GM19023 (cell line): ENCODE measurements around the gene SEMA3D.
"Not testable (repeated sequence)": the region's sequence is repeated elsewhere in the genome, so short reads cannot be mapped to it uniquely, and the experiment has no call there.

ENCODE experiments used
- ATAC-seq: cut with Tn5 transposase; IDR thresholded peaks from one replicate; pipeline ENCODE4 v1.9.1; 2021; ENCODE audit warnings: mild to moderate bottlenecking, moderate library complexity; ENCODE audit not compliant: unreplicated experiment

Gene SEMA3D

GRCh38 chr7:85000735-85001350 lies 186.0 kb downstream of the SEMA3D start:
- ATAC-seq: no peak

GRCh38 chr7:84999450-84999849 lies 187.4 kb downstream of the SEMA3D start:
- ATAC-seq: no peak

GRCh38 chr7:84998665-84999064 lies 188.2 kb downstream of the SEMA3D start:
- ATAC-seq: no peak

GRCh38 chr7:84997626-84998025 lies 189.2 kb downstream of the SEMA3D start:
- no peak for ATAC-seq

GRCh38 chr7:84992954-84993353 lies 193.9 kb downstream of the SEMA3D start:
- ATAC-seq: not testable (repeated sequence)

- no peak for ATAC-seq
Measured at GRCh38 chr7:84985073-84985784, 201.6 kb downstream of the SEMA3D start.

- ATAC-seq: no peak
Measured at GRCh38 chr7:84982199-84982598, 204.7 kb downstream of the SEMA3D start.

GRCh38 chr7:84981055-84981976 lies 205.5 kb downstream of the SEMA3D start:
- ATAC-seq: no peak

- ATAC-seq: no peak
Measured at GRCh38 chr7:84975586-84976185, 211.2 kb downstream of the SEMA3D start.

- no peak for ATAC-seq
Measured at GRCh38 chr7:84971360-84971759, 215.5 kb downstream of the SEMA3D start.

- ATAC-seq: no peak
Measured at GRCh38 chr7:84970670-84971069, 216.2 kb downstream of the SEMA3D start.

GRCh38 chr7:84953234-84953633 lies 233.6 kb downstream of the SEMA3D start:
- ATAC-seq: no peak

GRCh38 chr7:84950836-84951235 lies 236.0 kb downstream of the SEMA3D start:
- ATAC-seq: no peak

GRCh38 chr7:84949501-84949900 lies 237.4 kb downstream of the SEMA3D start:
- no peak for ATAC-seq

GRCh38 chr7:84949067-84949466 lies 237.8 kb downstream of the SEMA3D start:
- no peak for ATAC-seq

GRCh38 chr7:84948634-84949033 lies 238.2 kb downstream of the SEMA3D start:
- ATAC-seq: no peak

- no peak for ATAC-seq
Measured at GRCh38 chr7:84946549-84946948, 240.3 kb downstream of the SEMA3D start.
